NT2/D1 (cell line): Measurements from ENCODE around the gene LEMD3.

Experiments
- SUZ12 ChIP-seq: IDR thresholded peaks from 2 replicates; pipeline ENCODE4 v1.6.1; 2011; ENCODE audit not compliant: insufficient read length, insufficient read depth; ENCODE audit errors: extremely low read depth
- YY1 ChIP-seq: IDR thresholded peaks from 2 replicates; pipeline ENCODE4 v1.6.1; 2011; ENCODE audit not compliant: insufficient read length, insufficient read depth
- ZNF274 ChIP-seq: IDR thresholded peaks from 2 replicates; pipeline ENCODE4 v1.6.1; 2011; ENCODE audit warnings: mild to moderate bottlenecking, low read depth, low read length

DNA sequence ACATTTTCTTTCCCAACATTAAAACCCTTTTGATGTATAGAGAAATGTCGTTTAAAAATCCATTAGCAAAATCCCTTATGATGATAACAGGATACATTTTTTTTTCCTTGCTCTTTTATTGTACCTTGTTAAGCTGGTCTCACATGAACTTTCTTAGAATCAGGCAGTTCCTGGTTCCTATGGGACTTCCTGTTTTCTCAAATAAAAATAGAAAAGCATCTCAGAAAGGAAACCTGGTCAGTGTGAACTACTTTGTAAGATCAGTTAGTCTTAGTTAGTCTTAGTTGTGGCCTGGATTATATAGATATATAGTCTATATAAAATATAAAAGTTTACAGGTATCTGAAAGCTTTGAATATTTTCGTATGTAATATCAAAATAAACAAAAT, 40.3 kb downstream of the LEMD3 start:
- TF ChIP-seq ZNF274 (no peak), YY1 (no peak), SUZ12 (no peak)
